Measurements from ENCODE around the gene TMEM179.

Gene TMEM179

GRCh38 chr14:104556256-104557021, 48.1 kb downstream of the TMEM179 start:
- no peak for DNase-seq
- peaks cover 14% of the 10 kb centered on the region for H3K27me3 ChIP-seq (ENCODE audit: insufficient read depth, low read length, poor library complexity)
- H4K20me1 ChIP-seq (ENCODE audit: insufficient read depth, low read length), result peaks cover 15% of the 10 kb centered on the region
- H3K4me2 ChIP-seq (ENCODE audit: insufficient read depth, low read length), result no peak overlapping the region
- H2AFZ ChIP-seq (ENCODE audit: low read depth, low read length), result no peak overlapping the region
- ATAC-seq (ENCODE audit: insufficient read depth, low read depth), result no peak
- TF ChIP-seq CTCF (IDR thresholded peaks at IDR 0.05; ENCODE audit: borderline replicate concordance, extremely low read depth, low read length, poor library complexity, severe bottlenecking) (no peak), EZH2 (IDR thresholded peaks at IDR 0.05; ENCODE audit: borderline replicate concordance, low read depth, low read length, severe bottlenecking) (no peak)
- H3K36me3 ChIP-seq (ENCODE audit: insufficient read depth, low read length), result no peaks in the 10 kb centered on the region
- H3K9me3 ChIP-seq (ENCODE audit: insufficient read depth, low read length, severe bottlenecking), result no peaks in the 10 kb centered on the region
- no peak overlapping the region for H3K9ac ChIP-seq (ENCODE audit: low read depth, low read length)
- no peaks in the 10 kb centered on the region for H3K4me1 ChIP-seq (ENCODE audit: insufficient read depth, low read length)
- no peaks in the 10 kb centered on the region for H3K79me2 ChIP-seq (ENCODE audit: insufficient read depth, low read length)
- no peak overlapping the region for H3K27ac ChIP-seq (ENCODE audit: low read length)
- no peak overlapping the region for H3K4me3 ChIP-seq (ENCODE audit: low read depth in 1 of 2, low read length in 2 of 2)

- DNase-seq (no peak), ATAC-seq (ENCODE audit: insufficient read depth, low read depth) (no peak)
- H3K9ac ChIP-seq (ENCODE audit: low read depth, low read length), result no peak overlapping the region
- peaks cover 13% of the 10 kb centered on the region for H4K20me1 ChIP-seq (ENCODE audit: insufficient read depth, low read length)
- no peak for TF ChIP-seq CTCF (IDR thresholded peaks at IDR 0.05; ENCODE audit: borderline replicate concordance, extremely low read depth, low read length, poor library complexity, severe bottlenecking)
- TF ChIP-seq EZH2 (IDR thresholded peaks at IDR 0.05; ENCODE audit: borderline replicate concordance, low read depth, low read length, severe bottlenecking), result no peak
- no peak overlapping the region for H2AFZ ChIP-seq (ENCODE audit: low read depth, low read length)
- H3K36me3 ChIP-seq (ENCODE audit: insufficient read depth, low read length), result no peaks in the 10 kb centered on the region
- no peak overlapping the region for H3K4me3 ChIP-seq (ENCODE audit: low read depth in 1 of 2, low read length in 2 of 2)
- peaks cover 14% of the 10 kb centered on the region for H3K27me3 ChIP-seq (ENCODE audit: insufficient read depth, low read length, poor library complexity)
- no peaks in the 10 kb centered on the region for H3K79me2 ChIP-seq (ENCODE audit: insufficient read depth, low read length)
- H3K4me2 ChIP-seq (ENCODE audit: insufficient read depth, low read length), result no peak overlapping the region
- no peaks in the 10 kb centered on the region for H3K9me3 ChIP-seq (ENCODE audit: insufficient read depth, low read length, severe bottlenecking)
- no peaks in the 10 kb centered on the region for H3K4me1 ChIP-seq (ENCODE audit: insufficient read depth, low read length)
- no peak overlapping the region for H3K27ac ChIP-seq (ENCODE audit: low read length)
Measured at GRCh38 chr14:104555430-104556255, 48.9 kb downstream of the TMEM179 start.

- H2AFZ ChIP-seq (ENCODE audit: low read depth, low read length), result no peak overlapping the region
- H3K27me3 ChIP-seq (ENCODE audit: insufficient read depth, low read length, poor library complexity), result peaks cover 11% of the 10 kb centered on the region
- peaks cover 7% of the 10 kb centered on the region for H4K20me1 ChIP-seq (ENCODE audit: insufficient read depth, low read length)
- ATAC-seq (ENCODE audit: insufficient read depth, low read depth) (no peak), DNase-seq (no peak)
- no peaks in the 10 kb centered on the region for H3K79me2 ChIP-seq (ENCODE audit: insufficient read depth, low read length)
- H3K36me3 ChIP-seq (ENCODE audit: insufficient read depth, low read length), result no peaks in the 10 kb centered on the region
- no peak overlapping the region for H3K4me2 ChIP-seq (ENCODE audit: insufficient read depth, low read length)
- no peak overlapping the region for H3K27ac ChIP-seq (ENCODE audit: low read length)
- H3K9me3 ChIP-seq (ENCODE audit: insufficient read depth, low read length, severe bottlenecking), result no peaks in the 10 kb centered on the region
- H3K9ac ChIP-seq (ENCODE audit: low read depth, low read length), result no peak overlapping the region
- H3K4me3 ChIP-seq (ENCODE audit: low read depth in 1 of 2, low read length in 2 of 2), result no peak overlapping the region
- no peaks in the 10 kb centered on the region for H3K4me1 ChIP-seq (ENCODE audit: insufficient read depth, low read length)
- TF ChIP-seq EZH2 (IDR thresholded peaks at IDR 0.05; ENCODE audit: borderline replicate concordance, low read depth, low read length, severe bottlenecking) (no peak), CTCF (IDR thresholded peaks at IDR 0.05; ENCODE audit: borderline replicate concordance, extremely low read depth, low read length, poor library complexity, severe bottlenecking) (no peak)
Measured at GRCh38 chr14:104554608-104555429, 49.8 kb downstream of the TMEM179 start.

Measured in DND-41 (cell line).